PC-9 (cell line): ENCODE results near the gene TK1. TPM values are rescaled to one million over a fixed set of nuclear protein-coding genes. Genes with fewer than 3 reads are reported as not detected.

Source experiments
- BruUV-seq: library from RNA; stranded (reverse); fragments of 400-500 nt; replicated peaks from 2 replicates; lab custom pipeline; 2021; lab: Mats Ljungman, UMichigan
- CTCF ChIA-PET: fragments of 300-600 bp; sonication (Branson Sonifier 250); formaldehyde crosslinking; loops from one replicate; lab custom pipeline; 2022; ENCODE audit warnings: antibody characterized with exemption; lab: Charles Lee
- POLR2A ChIA-PET: fragments of 300-600 bp; sonication (Branson Sonifier 250); formaldehyde crosslinking; loops from one replicate; lab custom pipeline; 2022; ENCODE audit warnings: antibody characterized with exemption; ENCODE audit not compliant: unreplicated experiment; lab: Charles Lee
- DNase-seq, 2 experiments: peaks; one replicate each; pipeline versions ENCODE4 v3.0.0 to v3.0.0-alpha.2; 2015 to 2022; ENCODE audit warnings: mixed read lengths in 1 of 2
- H2AFZ ChIP-seq: fragments of 200-600 bp; sonication (generic); 2 replicates; pipeline ENCODE4 v1.8.1; 2017; ENCODE audit warnings: antibody characterized with exemption
- H3F3A ChIP-seq: fragments of 200-600 bp; sonication (generic); 2 replicates; pipeline ENCODE4 v1.8.1; 2017; ENCODE audit warnings: antibody characterized with exemption, mild to moderate bottlenecking, low read depth; ENCODE audit not compliant: insufficient read depth
- H3K27ac ChIP-seq: fragments of 200-600 bp; sonication (generic); 2 replicates; pipeline ENCODE4 v1.6.1; 2016; ENCODE audit warnings: mixed run types
- H3K27me3 ChIP-seq: fragments of 200-600 bp; sonication (generic); 2 replicates; pipeline ENCODE4 v1.6.1; 2016; ENCODE audit warnings: low read depth, mixed run types; ENCODE audit not compliant: insufficient read depth
- H3K36me3 ChIP-seq: fragments of 200-600 bp; sonication (generic); 2 replicates; pipeline ENCODE4 v1.6.1; 2016; ENCODE audit warnings: low read depth, mixed run types
- H3K4me1 ChIP-seq: fragments of 200-600 bp; sonication (generic); replicated peaks from 2 replicates; pipeline ENCODE4 v1.6.1; 2016; ENCODE audit warnings: mixed run types; ENCODE audit not compliant: insufficient read depth
- H3K4me2 ChIP-seq: fragments of 200-600 bp; sonication (generic); 2 replicates; pipeline ENCODE4 v1.6.1; 2017; ENCODE audit warnings: mixed run types
- H3K4me3 ChIP-seq: fragments of 200-600 bp; sonication (generic); 2 replicates; pipeline ENCODE4 v1.6.1; 2016; ENCODE audit warnings: mixed run types
- H3K79me2 ChIP-seq: fragments of 200-600 bp; sonication (generic); 2 replicates; pipeline ENCODE4 v1.6.1; 2017; ENCODE audit warnings: low read depth, mixed run types
- H3K9me2 ChIP-seq: fragments of 200-600 bp; sonication (generic); 2 replicates; pipeline ENCODE4 v1.8.1; 2017; ENCODE audit warnings: mild to moderate bottlenecking; ENCODE audit not compliant: insufficient read depth
- H3K9me3 ChIP-seq: fragments of 200-600 bp; sonication (generic); 2 replicates; pipeline ENCODE4 v1.8.1; 2016; ENCODE audit warnings: low read depth; ENCODE audit not compliant: insufficient read depth
- H4K20me1 ChIP-seq: fragments of 200-600 bp; sonication (generic); 2 replicates; pipeline ENCODE4 v1.8.1; 2017; ENCODE audit not compliant: insufficient read depth
- EZH2 ChIP-seq: fragments of 200-600 bp; sonication (generic); IDR thresholded peaks from 2 replicates; pipeline ENCODE4 v1.8.0; 2017; ENCODE audit warnings: antibody characterized with exemption, low read depth
- intact Hi-C: fragments of 100-400 bp; cut with micrococcal nuclease; formaldehyde crosslinking; loops from one replicate; pipeline ENCODE4 v1.10.0; 2022; ENCODE audit not compliant: unreplicated experiment
- total RNA-seq: library from RNA; stranded (reverse); gene quantifications from 2 replicates; pipeline ENCODE4 v1.2.3, GENCODE V29; 2021
- TF ChIP-seq, protein P1 (sequence below): fragments of 200-600 bp; sonication (generic); conservative IDR thresholded peaks from 2 replicates; pipeline ENCODE4 v1.6.1; 2017; ENCODE audit warnings: mixed run types, antibody characterized with exemption, mild to moderate bottlenecking, moderate library complexity

The TK1 gene
- total RNA-seq, 1 experiment from 2014 or later = 137 TPM

DNA sequence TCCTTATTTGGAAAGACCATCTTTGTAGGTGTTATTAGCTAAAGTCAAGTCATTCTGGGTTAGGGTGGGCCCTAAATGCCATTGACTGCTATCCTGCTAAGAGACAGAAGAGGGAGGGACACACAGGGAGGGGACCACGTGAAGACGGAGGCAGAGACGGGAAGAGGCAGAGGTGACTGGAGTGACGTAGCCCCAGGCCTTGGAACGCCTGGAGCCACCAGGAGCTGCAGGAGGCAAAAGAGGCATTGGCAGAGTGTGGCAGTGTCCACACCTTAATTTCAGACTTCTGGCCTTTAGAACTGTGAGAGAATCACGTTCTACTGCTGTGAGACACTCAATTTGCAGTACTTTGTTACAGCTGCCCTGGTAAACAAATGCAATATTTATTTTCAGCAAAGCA is 13.6 kb upstream of the TK1 start:
- no peak for TF ChIP-seq EZH2
- TF ChIP-seq, protein P1, sequence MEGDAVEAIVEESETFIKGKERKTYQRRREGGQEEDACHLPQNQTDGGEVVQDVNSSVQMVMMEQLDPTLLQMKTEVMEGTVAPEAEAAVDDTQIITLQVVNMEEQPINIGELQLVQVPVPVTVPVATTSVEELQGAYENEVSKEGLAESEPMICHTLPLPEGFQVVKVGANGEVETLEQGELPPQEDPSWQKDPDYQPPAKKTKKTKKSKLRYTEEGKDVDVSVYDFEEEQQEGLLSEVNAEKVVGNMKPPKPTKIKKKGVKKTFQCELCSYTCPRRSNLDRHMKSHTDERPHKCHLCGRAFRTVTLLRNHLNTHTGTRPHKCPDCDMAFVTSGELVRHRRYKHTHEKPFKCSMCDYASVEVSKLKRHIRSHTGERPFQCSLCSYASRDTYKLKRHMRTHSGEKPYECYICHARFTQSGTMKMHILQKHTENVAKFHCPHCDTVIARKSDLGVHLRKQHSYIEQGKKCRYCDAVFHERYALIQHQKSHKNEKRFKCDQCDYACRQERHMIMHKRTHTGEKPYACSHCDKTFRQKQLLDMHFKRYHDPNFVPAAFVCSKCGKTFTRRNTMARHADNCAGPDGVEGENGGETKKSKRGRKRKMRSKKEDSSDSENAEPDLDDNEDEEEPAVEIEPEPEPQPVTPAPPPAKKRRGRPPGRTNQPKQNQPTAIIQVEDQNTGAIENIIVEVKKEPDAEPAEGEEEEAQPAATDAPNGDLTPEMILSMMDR = no peak
- H3K79me2 ChIP-seq = no peaks in the 10 kb centered on the region
- intact Hi-C loops = no loop called here
- ChIA-PET POLR2A (no interaction called here), CTCF (interaction anchor here (0.5 kb wide), 1 partner anchor 25 kb away, joined by 4 read pairs; no protein-coding TSS in a partner anchor)
- BruUV-seq = no TSS peak
- H4K20me1 ChIP-seq = no peaks in the 10 kb centered on the region
- H3K4me2 ChIP-seq = no peak overlapping the region
- no peak for DNase-seq
- H3K27ac ChIP-seq = no peak overlapping the region
- no peaks in the 10 kb centered on the region; the same call in 1 of the 2 replicates for H3K4me1 ChIP-seq
- no peaks in the 10 kb centered on the region for H3K9me2 ChIP-seq
- no peak overlapping the region for H2AFZ ChIP-seq
- no peaks in the 10 kb centered on the region for H3K9me3 ChIP-seq
- peaks cover 14% of the 10 kb centered on the region for H3F3A ChIP-seq
- no peaks in the 10 kb centered on the region for H3K27me3 ChIP-seq
- no peak overlapping the region for H3K4me3 ChIP-seq
- no peaks in the 10 kb centered on the region for H3K36me3 ChIP-seq

DNA sequence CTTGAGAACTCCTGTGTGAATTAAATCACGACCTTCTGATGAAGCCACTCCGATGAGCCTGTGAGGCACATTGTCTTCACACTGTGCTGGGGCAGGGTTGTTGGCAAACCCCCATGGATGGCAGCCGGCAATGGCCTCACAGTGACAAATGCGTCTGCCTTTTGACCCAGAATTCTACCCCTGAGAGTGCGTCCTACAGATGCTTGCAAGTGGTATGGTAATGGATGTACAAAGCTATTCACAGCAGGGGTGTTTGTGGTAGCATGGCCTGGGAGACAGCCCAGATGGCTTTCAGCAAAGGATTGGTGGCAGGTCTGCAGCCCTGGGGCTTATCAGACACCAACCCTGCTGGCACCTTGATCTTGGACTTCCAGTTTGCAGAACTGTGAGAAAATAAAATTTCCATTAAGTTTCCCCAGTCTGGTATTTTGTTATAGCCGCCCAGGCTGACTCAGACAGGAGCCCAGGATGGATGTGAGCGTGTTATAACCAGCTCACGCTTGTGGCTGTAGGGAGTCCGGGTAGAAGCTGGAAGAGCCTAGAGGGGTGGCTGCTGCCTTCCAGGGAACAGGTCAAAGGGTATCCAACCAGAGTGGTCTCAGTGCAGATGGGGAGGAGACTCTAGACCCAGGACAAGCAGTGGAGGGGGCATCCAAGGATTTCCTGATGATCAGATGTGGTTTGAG is 10.4 kb upstream of the TK1 start:
- ChIA-PET CTCF (interaction anchor here (0.7 to 2.1 kb wide), 2 partner anchors 11 to 205 kb away, joined by 3 to 16 read pairs; partner anchors contain the start of genes AFMID and TK1), POLR2A (interaction anchor here (0.6 kb wide), 1 partner anchor 11 kb away, joined by 6 read pairs; the partner anchor contains the start of gene TK1)
- Histone ChIP-seq H3K27me3 (no peaks in the 10 kb centered on the region), H3K4me3 (no peak overlapping the region), H3K36me3 (no peaks in the 10 kb centered on the region), H3F3A (peaks cover 14% of the 10 kb centered on the region), H3K9me3 (no peaks in the 10 kb centered on the region), H3K4me2 (no peak overlapping the region), H2AFZ (no peak overlapping the region), H4K20me1 (no peaks in the 10 kb centered on the region), H3K4me1 (no peaks in the 10 kb centered on the region; the same call in 1 of the 2 replicates), H3K9me2 (no peaks in the 10 kb centered on the region), H3K79me2 (no peaks in the 10 kb centered on the region), H3K27ac (no peak overlapping the region)
- no peak for TF ChIP-seq EZH2
- TF ChIP-seq, protein P1 = no peak
- no TSS peak for BruUV-seq
- DNase-seq = no peak
- intact Hi-C loops = no loop called here

DNA sequence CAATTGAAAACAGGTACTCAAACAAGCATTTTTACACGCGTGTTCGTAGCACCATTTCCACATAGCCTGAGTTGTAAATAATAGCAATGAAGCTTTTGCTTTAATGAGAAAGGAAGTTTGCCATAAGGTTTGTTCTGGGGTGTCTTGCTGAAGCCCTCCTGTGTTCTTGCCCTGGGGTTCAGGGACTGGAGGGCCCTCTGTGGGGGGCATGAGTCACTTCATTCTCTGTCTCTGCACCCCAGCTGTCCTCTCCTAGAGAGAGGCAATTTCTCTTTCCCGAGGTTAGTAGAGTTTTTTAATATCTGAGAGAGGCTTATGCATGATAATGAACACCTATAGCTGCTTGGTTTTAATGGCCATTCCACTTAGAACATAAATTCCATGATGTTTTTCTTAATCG is 9.9 kb upstream of the TK1 start:
- intact Hi-C loops = no loop called here
- H3K79me2 ChIP-seq = no peaks in the 10 kb centered on the region
- no peak overlapping the region for H2AFZ ChIP-seq
- no peaks in the 10 kb centered on the region for H3K9me3 ChIP-seq
- no peak overlapping the region for H3K4me2 ChIP-seq
- BruUV-seq = no TSS peak
- H3K4me1 ChIP-seq = no peaks in the 10 kb centered on the region; the same call in 1 of the 2 replicates
- H3K36me3 ChIP-seq = no peaks in the 10 kb centered on the region
- no peaks in the 10 kb centered on the region for H4K20me1 ChIP-seq
- H3K9me2 ChIP-seq = no peaks in the 10 kb centered on the region
- ChIA-PET CTCF (interaction anchor here (0.7 kb wide), 1 partner anchor 206 kb away, joined by 3 read pairs; no protein-coding TSS in a partner anchor), POLR2A (interaction anchor here (0.6 kb wide), 1 partner anchor 10 kb away, joined by 6 read pairs; the partner anchor contains the start of gene TK1)
- DNase-seq = no peak
- no peak overlapping the region for H3K27ac ChIP-seq
- H3F3A ChIP-seq = peaks cover 14% of the 10 kb centered on the region
- no peak for TF ChIP-seq EZH2
- TF ChIP-seq, protein P1 = no peak
- no peak overlapping the region for H3K4me3 ChIP-seq
- H3K27me3 ChIP-seq = no peaks in the 10 kb centered on the region
